Measurements from ENCODE around the gene ZNHIT3. TPM values are rescaled to one million over a fixed set of nuclear protein-coding genes. Genes with fewer than 3 reads are reported as not detected.
"Not testable (repeated sequence)": the region's sequence is repeated elsewhere in the genome, so short reads cannot be mapped to it uniquely, and the experiment has no call there.

ZNHIT3 gene
- total and polyA plus RNA-seq, 10 donors, result 24.2 to 58.0 (median 36.0) TPM

GRCh38 chr17:36482611-36483504 lies 3.6 kb upstream of the ZNHIT3 start:
- Histone ChIP-seq H3K4me3 (peak overlapping the region; percentile 32 to 66 (median 38)), H3K9me3 (no peaks in the 10 kb centered on the region), H3K4me1 (peaks cover 18 to 41% (median 30%) of the 10 kb centered on the region in 6 donors), H3K27ac (no peak overlapping the region), H3K36me3 (no peaks in the 10 kb centered on the region), H3K27me3 (replicated peaks in 1 of 7) (peaks cover 0 to 38% (median 12%) of the 10 kb centered on the region in 7 donors)
- WGBS, 5 donors, result 7 to 19% (median 9%) methylated on average over 22 to 79 of the region's 79 CpGs
- intact Hi-C loops (cut with DNase I; ENCODE audit: low total_unique reads), result loop anchor here (10.0 kb wide), 1 partner anchor 508 kb away; no protein-coding TSS in a partner anchor
- peak; percentile 95 for DNase-seq
- TF ChIP-seq, protein P1, sequence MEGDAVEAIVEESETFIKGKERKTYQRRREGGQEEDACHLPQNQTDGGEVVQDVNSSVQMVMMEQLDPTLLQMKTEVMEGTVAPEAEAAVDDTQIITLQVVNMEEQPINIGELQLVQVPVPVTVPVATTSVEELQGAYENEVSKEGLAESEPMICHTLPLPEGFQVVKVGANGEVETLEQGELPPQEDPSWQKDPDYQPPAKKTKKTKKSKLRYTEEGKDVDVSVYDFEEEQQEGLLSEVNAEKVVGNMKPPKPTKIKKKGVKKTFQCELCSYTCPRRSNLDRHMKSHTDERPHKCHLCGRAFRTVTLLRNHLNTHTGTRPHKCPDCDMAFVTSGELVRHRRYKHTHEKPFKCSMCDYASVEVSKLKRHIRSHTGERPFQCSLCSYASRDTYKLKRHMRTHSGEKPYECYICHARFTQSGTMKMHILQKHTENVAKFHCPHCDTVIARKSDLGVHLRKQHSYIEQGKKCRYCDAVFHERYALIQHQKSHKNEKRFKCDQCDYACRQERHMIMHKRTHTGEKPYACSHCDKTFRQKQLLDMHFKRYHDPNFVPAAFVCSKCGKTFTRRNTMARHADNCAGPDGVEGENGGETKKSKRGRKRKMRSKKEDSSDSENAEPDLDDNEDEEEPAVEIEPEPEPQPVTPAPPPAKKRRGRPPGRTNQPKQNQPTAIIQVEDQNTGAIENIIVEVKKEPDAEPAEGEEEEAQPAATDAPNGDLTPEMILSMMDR (IDR thresholded peaks at IDR 0.05 in 8 of 11, conservative IDR thresholded peaks at IDR 0.05 in 3 of 11), result peak; percentile 78 to 98 (median 95)
- peak in 2 of 3 donors; percentile 63 to 76 for TF ChIP-seq POLR2AphosphoS5 (IDR thresholded peaks at IDR 0.05)
- TF ChIP-seq POLR2A (IDR thresholded peaks at IDR 0.05), result no peak

GRCh38 chr17:36484021-36484420 lies 2.5 kb upstream of the ZNHIT3 start:
- not testable (repeated sequence) for H3K27ac ChIP-seq, DNase-seq, H3K36me3 ChIP-seq, H3K4me3 ChIP-seq, H3K9me3 ChIP-seq
- intact Hi-C loops (cut with DNase I; ENCODE audit: low total_unique reads), result loop anchor here (10.0 kb wide), 1 partner anchor 509 kb away; no protein-coding TSS in a partner anchor
- Histone ChIP-seq H3K4me1 (peaks cover 27 to 53% (median 41%) of the 10 kb centered on the region in 6 donors), H3K27me3 (replicated peaks in 1 of 7) (peaks cover 0 to 36% (median 12%) of the 10 kb centered on the region in 7 donors)
- 87 to 89% (median 88%) methylated on average over 7 of the region's 7 CpGs for WGBS, 5 donors

GRCh38 chr17:36485027-36485426 lies 1.5 kb upstream of the ZNHIT3 start:
- H3K9me3 ChIP-seq, result no peaks in the 10 kb centered on the region
- H3K36me3 ChIP-seq, result peaks cover 0 to 14% (median 0%) of the 10 kb centered on the region in 6 donors
- peaks cover 0 to 34% (median 12%) of the 10 kb centered on the region in 7 donors for H3K27me3 ChIP-seq (replicated peaks in 1 of 7)
- peaks cover 27 to 63% (median 51%) of the 10 kb centered on the region in 6 donors for H3K4me1 ChIP-seq
- intact Hi-C loops (cut with DNase I; ENCODE audit: low total_unique reads), result loop anchor here (10.0 kb wide), 1 partner anchor 510 kb away; no protein-coding TSS in a partner anchor
- WGBS, 5 donors, result 91 to 97% (median 94%) methylated on average over 8 of the region's 8 CpGs
- H3K4me3 ChIP-seq, result no peak overlapping the region
- no peak for DNase-seq
- TF ChIP-seq POLR2AphosphoS5 (IDR thresholded peaks at IDR 0.05) (no peak), POLR2A (IDR thresholded peaks at IDR 0.05) (no peak)
- TF ChIP-seq, protein P1 (IDR thresholded peaks at IDR 0.05 in 8 of 11, conservative IDR thresholded peaks at IDR 0.05 in 3 of 11), result no peak
- no peak overlapping the region for H3K27ac ChIP-seq

DNA sequence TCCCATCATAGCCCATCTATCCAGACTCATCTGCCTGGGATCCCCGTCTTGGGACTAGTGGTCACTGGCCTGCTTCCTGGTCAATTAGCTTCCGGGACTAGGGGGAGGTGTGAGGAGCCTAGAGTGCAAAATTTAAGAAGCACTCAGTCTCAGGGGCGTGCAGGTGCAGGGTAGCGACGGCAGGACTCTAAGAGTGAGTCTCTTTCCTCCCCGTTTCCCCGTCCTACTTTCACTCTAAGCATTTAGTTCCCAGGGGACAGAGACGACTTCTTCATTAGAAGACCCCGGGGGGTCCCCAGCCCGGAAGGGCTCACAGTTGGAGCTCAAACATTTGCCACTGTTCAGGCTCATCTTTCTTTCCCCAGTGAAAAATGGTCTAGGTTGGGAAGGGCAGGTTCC lies 677 bp upstream of the ZNHIT3 start:
- Histone ChIP-seq H3K4me3 (peak overlapping the region; percentile 76 to 97 (median 94)), H3K27me3 (replicated peaks in 1 of 7) (peaks cover 0 to 28% (median 12%) of the 10 kb centered on the region in 7 donors), H3K4me1 (peaks cover 27 to 71% (median 56%) of the 10 kb centered on the region in 6 donors), H3K36me3 (peaks cover 0 to 14% (median 0%) of the 10 kb centered on the region in 6 donors), H3K27ac (peak overlapping the region; percentile 58 to 93 (median 89)), H3K9me3 (no peaks in the 10 kb centered on the region)
- TF ChIP-seq POLR2AphosphoS5 (IDR thresholded peaks at IDR 0.05) (no peak), POLR2A (IDR thresholded peaks at IDR 0.05) (no peak)
- TF ChIP-seq, protein P1 (IDR thresholded peaks at IDR 0.05 in 8 of 11, conservative IDR thresholded peaks at IDR 0.05 in 3 of 11), result no peak
- WGBS, 5 donors, result 25 to 40% (median 37%) methylated on average over 10 of the region's 10 CpGs
- intact Hi-C loops (cut with DNase I; ENCODE audit: low total_unique reads), result loop anchor here (10.0 kb wide), 1 partner anchor 511 kb away; no protein-coding TSS in a partner anchor
- no peak for DNase-seq

Measured in spleen (tissue), 11 donors.